ENCODE measurements around the gene USP24.

Gene USP24

GRCh38 chr1:55092475-55092874, 122.7 kb downstream of the USP24 start:
- DNase-seq: no peak
- in situ Hi-C loops (cut with HindIII; ENCODE audit: low pct_ligation_motif_present, low pct_unique_long_range_greater_than_20kb, low sequenced_read_pairs): no loop called here

GRCh38 chr1:55089683-55090082, 125.5 kb downstream of the USP24 start:
- in situ Hi-C loops (cut with HindIII; ENCODE audit: low pct_ligation_motif_present, low pct_unique_long_range_greater_than_20kb, low sequenced_read_pairs): no loop called here
- no peak for DNase-seq

- in situ Hi-C loops (cut with HindIII; ENCODE audit: low pct_ligation_motif_present, low pct_unique_long_range_greater_than_20kb, low sequenced_read_pairs): no loop called here
- DNase-seq: no peak
Measured at GRCh38 chr1:55088413-55088812, 126.8 kb downstream of the USP24 start.

GRCh38 chr1:55087439-55087838, 127.7 kb downstream of the USP24 start:
- in situ Hi-C loops (cut with HindIII; ENCODE audit: low pct_ligation_motif_present, low pct_unique_long_range_greater_than_20kb, low sequenced_read_pairs): no loop called here
- DNase-seq: no peak

GRCh38 chr1:55084257-55084656, 130.9 kb downstream of the USP24 start:
- in situ Hi-C loops (cut with HindIII; ENCODE audit: low pct_ligation_motif_present, low pct_unique_long_range_greater_than_20kb, low sequenced_read_pairs): no loop called here
- no peak for DNase-seq

GRCh38 chr1:55081905-55082296, 133.3 kb downstream of the USP24 start:
- no peak for DNase-seq
- in situ Hi-C loops (cut with HindIII; ENCODE audit: low pct_ligation_motif_present, low pct_unique_long_range_greater_than_20kb, low sequenced_read_pairs): no loop called here

- peak; percentile 51 for DNase-seq
Measured at GRCh38 chr1:55081188-55081904, 133.8 kb downstream of the USP24 start.

GRCh38 chr1:55079651-55080050, 135.5 kb downstream of the USP24 start:
- in situ Hi-C loops (cut with HindIII; ENCODE audit: low pct_ligation_motif_present, low pct_unique_long_range_greater_than_20kb, low sequenced_read_pairs): no loop called here
- no peak for DNase-seq

More at GRCh38 chr1:55081188-55081904, 133.8 kb downstream of the USP24 start:
- in situ Hi-C loops (cut with HindIII; ENCODE audit: low pct_ligation_motif_present, low pct_unique_long_range_greater_than_20kb, low sequenced_read_pairs): no loop called here

- in situ Hi-C loops (cut with HindIII; ENCODE audit: low pct_ligation_motif_present, low pct_unique_long_range_greater_than_20kb, low sequenced_read_pairs): no loop called here
Measured at GRCh38 chr1:55078470-55078869, 136.7 kb downstream of the USP24 start.

GRCh38 chr1:55076356-55076755, 138.8 kb downstream of the USP24 start:
- in situ Hi-C loops (cut with HindIII; ENCODE audit: low pct_ligation_motif_present, low pct_unique_long_range_greater_than_20kb, low sequenced_read_pairs): no loop called here
- DNase-seq: no peak

More at GRCh38 chr1:55078470-55078869, 136.7 kb downstream of the USP24 start:
- DNase-seq: no peak

- in situ Hi-C loops (cut with HindIII; ENCODE audit: low pct_ligation_motif_present, low pct_unique_long_range_greater_than_20kb, low sequenced_read_pairs): no loop called here
- no peak for DNase-seq
Measured at GRCh38 chr1:55074455-55074854, 140.7 kb downstream of the USP24 start.

- DNase-seq: no peak
- in situ Hi-C loops (cut with HindIII; ENCODE audit: low pct_ligation_motif_present, low pct_unique_long_range_greater_than_20kb, low sequenced_read_pairs): no loop called here
Measured at GRCh38 chr1:55073187-55073916, 141.8 kb downstream of the USP24 start.

GRCh38 chr1:55071477-55071876, 143.7 kb downstream of the USP24 start:
- peak; percentile 57 for DNase-seq
- in situ Hi-C loops (cut with HindIII; ENCODE audit: low pct_ligation_motif_present, low pct_unique_long_range_greater_than_20kb, low sequenced_read_pairs): no loop called here

- in situ Hi-C loops (cut with HindIII; ENCODE audit: low pct_ligation_motif_present, low pct_unique_long_range_greater_than_20kb, low sequenced_read_pairs): no loop called here
- no peak for DNase-seq
Measured at GRCh38 chr1:55070293-55071164, 144.6 kb downstream of the USP24 start.

GRCh38 chr1:55069280-55069679, 145.9 kb downstream of the USP24 start:
- no peak for DNase-seq
- in situ Hi-C loops (cut with HindIII; ENCODE audit: low pct_ligation_motif_present, low pct_unique_long_range_greater_than_20kb, low sequenced_read_pairs): no loop called here

GRCh38 chr1:55068638-55069037, 146.5 kb downstream of the USP24 start:
- in situ Hi-C loops (cut with HindIII; ENCODE audit: low pct_ligation_motif_present, low pct_unique_long_range_greater_than_20kb, low sequenced_read_pairs): no loop called here
- no peak for DNase-seq

GRCh38 chr1:55067914-55068313, 147.2 kb downstream of the USP24 start:
- no peak for DNase-seq
- in situ Hi-C loops (cut with HindIII; ENCODE audit: low pct_ligation_motif_present, low pct_unique_long_range_greater_than_20kb, low sequenced_read_pairs): no loop called here

GRCh38 chr1:55067022-55067778, 148.0 kb downstream of the USP24 start:
- in situ Hi-C loops (cut with HindIII; ENCODE audit: low pct_ligation_motif_present, low pct_unique_long_range_greater_than_20kb, low sequenced_read_pairs): no loop called here
- no peak for DNase-seq

Measured in ACHN (cell line).